ENCODE data around the gene NAALADL2.

DNA sequence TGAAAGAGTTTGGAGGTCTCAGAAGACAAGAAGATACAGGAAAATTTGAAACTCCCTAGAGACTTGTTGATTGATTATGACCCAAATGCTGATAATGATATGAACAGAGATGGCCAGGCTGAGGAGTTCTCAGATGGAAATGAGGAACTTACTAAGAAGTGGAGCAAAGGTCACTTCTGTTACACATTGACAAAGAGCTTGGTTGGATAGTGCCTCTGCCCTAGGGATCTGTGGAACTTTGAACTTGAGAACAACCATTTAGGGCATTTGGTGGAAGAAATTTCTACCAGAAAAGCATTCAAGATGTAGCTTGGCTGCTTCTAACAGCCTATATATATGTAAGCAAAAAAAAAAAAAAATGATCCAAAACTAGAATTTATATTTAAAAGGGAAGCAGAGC, 48.9 kb upstream of the NAALADL2 start:
- TF ChIP-seq, protein P1, sequence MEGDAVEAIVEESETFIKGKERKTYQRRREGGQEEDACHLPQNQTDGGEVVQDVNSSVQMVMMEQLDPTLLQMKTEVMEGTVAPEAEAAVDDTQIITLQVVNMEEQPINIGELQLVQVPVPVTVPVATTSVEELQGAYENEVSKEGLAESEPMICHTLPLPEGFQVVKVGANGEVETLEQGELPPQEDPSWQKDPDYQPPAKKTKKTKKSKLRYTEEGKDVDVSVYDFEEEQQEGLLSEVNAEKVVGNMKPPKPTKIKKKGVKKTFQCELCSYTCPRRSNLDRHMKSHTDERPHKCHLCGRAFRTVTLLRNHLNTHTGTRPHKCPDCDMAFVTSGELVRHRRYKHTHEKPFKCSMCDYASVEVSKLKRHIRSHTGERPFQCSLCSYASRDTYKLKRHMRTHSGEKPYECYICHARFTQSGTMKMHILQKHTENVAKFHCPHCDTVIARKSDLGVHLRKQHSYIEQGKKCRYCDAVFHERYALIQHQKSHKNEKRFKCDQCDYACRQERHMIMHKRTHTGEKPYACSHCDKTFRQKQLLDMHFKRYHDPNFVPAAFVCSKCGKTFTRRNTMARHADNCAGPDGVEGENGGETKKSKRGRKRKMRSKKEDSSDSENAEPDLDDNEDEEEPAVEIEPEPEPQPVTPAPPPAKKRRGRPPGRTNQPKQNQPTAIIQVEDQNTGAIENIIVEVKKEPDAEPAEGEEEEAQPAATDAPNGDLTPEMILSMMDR (IDR thresholded peaks at IDR 0.05) = no peak
- TF ChIP-seq POLR2A (IDR thresholded peaks at IDR 0.05) = no peak
